ENCODE results near the gene SNX9. TPM values are rescaled to one million over a fixed set of nuclear protein-coding genes. Genes with fewer than 3 reads are reported as not detected.

SNX9 gene
- total and polyA plus RNA-seq, 5 donors from 2014 or later: 16.4 to 31.6 (median 21.0) TPM

DNA sequence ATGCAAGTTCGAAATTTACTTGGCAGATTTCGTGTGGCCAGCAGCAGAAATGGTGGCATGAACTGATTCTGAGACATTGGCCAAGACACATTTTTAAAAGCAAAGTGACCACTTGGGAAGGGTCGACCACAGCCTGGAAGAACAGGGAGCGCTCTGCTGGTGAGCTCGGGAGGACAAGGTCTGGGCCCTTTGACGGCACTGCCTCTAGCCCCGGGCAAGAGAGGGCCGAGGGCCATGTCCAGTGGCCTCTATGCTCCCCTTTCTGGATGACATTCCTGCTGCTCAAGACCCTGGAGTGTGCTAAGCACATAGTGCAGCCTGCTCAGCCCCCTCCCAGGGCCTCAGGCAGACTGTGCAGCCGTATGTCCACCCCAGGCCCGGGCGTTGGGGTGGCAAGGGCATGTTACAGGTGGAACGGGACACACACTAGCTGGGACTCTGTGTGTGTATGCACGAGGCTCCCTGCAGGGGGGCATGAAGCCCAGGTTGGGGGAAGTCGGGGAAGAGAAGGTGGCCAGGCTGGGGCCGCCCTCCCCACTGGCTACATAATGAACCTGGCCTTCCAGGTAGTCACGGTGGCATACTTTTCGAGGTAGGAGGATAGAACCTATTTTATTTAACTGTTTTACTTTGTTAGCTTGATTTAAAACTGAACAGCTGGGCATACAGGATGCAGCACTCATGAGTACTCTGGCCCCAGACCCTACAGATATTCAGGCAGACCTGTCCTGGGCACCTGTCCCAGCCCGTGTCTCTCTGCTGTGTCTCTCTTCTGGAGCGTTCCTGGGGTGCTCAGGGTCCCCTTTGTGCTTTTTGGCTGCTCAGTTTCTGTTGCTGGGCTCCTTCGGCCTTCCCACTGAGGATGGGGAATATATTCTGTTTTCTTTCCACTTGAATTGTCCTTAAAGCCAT, 165.0 kb downstream of the SNX9 start:
- ATAC-seq (ENCODE audit: low read depth in 2 of 2) (no peak), DNase-seq (no peak)
- peaks cover 0 to 2% (median 0%) of the 10 kb centered on the region in 7 donors for H3K9me3 Mint-ChIP-seq
- no peak overlapping the region for H3K27ac Mint-ChIP-seq
- no peaks in the 10 kb centered on the region for H3K9me3 ChIP-seq (ENCODE audit: control insufficient read depth in 2 of 2, low read length in 2 of 2)
- no peaks in the 10 kb centered on the region for H3K36me3 Mint-ChIP-seq
- no peaks in the 10 kb centered on the region for H3K27me3 Mint-ChIP-seq
- H3K4me3 ChIP-seq (ENCODE audit: low read depth, low read length): no peak overlapping the region
- H3K4me3 Mint-ChIP-seq: no peak overlapping the region
- no peaks in the 10 kb centered on the region for H3K36me3 ChIP-seq (ENCODE audit: control insufficient read depth, insufficient read depth, low read length)
- peaks cover 38% of the 10 kb centered on the region for H3K4me1 ChIP-seq (ENCODE audit: control insufficient read depth, insufficient read depth, low read length, poor library complexity, severe bottlenecking)
- H3K4me1 Mint-ChIP-seq: peaks cover 9 to 55% (median 32%) of the 10 kb centered on the region in 4 donors
- no peak overlapping the region for H3K27ac ChIP-seq (ENCODE audit: insufficient read depth, low read length, poor library complexity, severe bottlenecking)
- H3K27me3 ChIP-seq (ENCODE audit: control insufficient read depth, insufficient read depth, low read length): no peaks in the 10 kb centered on the region

DNA sequence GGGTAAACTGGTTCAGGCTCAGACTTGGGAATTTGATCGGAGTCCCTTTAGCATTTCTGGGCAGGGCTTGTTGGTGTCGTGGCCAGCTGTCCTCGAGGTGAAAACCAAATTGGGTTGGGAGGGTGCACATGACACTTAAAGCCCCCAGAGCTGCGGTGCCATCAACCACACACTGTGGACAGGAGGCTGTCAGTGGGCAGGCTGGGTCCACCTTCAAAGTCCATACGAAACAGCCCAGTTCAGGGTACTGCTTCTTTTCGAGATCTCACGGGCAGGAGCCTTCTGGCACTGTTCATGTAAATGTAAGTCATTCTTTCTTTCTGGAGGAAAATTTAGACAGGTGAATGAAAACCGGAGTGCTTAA, 165.6 kb downstream of the SNX9 start:
- H3K9me3 Mint-ChIP-seq: peaks cover 0 to 2% (median 0%) of the 10 kb centered on the region in 7 donors
- H3K27ac Mint-ChIP-seq: no peak overlapping the region
- H3K27me3 ChIP-seq (ENCODE audit: control insufficient read depth, insufficient read depth, low read length): no peaks in the 10 kb centered on the region
- H3K27ac ChIP-seq (ENCODE audit: insufficient read depth, low read length, poor library complexity, severe bottlenecking): no peak overlapping the region
- DNase-seq (no peak), ATAC-seq (ENCODE audit: low read depth in 2 of 2) (no peak)
- no peaks in the 10 kb centered on the region for H3K27me3 Mint-ChIP-seq
- H3K36me3 Mint-ChIP-seq: no peaks in the 10 kb centered on the region
- peaks cover 4 to 53% (median 34%) of the 10 kb centered on the region in 4 donors for H3K4me1 Mint-ChIP-seq
- no peaks in the 10 kb centered on the region for H3K36me3 ChIP-seq (ENCODE audit: control insufficient read depth, insufficient read depth, low read length)
- no peak overlapping the region for H3K4me3 ChIP-seq (ENCODE audit: low read depth, low read length)
- H3K4me3 Mint-ChIP-seq: no peak overlapping the region
- H3K9me3 ChIP-seq (ENCODE audit: control insufficient read depth in 2 of 2, low read length in 2 of 2): no peaks in the 10 kb centered on the region
- peaks cover 32% of the 10 kb centered on the region for H3K4me1 ChIP-seq (ENCODE audit: control insufficient read depth, insufficient read depth, low read length, poor library complexity, severe bottlenecking)

DNA sequence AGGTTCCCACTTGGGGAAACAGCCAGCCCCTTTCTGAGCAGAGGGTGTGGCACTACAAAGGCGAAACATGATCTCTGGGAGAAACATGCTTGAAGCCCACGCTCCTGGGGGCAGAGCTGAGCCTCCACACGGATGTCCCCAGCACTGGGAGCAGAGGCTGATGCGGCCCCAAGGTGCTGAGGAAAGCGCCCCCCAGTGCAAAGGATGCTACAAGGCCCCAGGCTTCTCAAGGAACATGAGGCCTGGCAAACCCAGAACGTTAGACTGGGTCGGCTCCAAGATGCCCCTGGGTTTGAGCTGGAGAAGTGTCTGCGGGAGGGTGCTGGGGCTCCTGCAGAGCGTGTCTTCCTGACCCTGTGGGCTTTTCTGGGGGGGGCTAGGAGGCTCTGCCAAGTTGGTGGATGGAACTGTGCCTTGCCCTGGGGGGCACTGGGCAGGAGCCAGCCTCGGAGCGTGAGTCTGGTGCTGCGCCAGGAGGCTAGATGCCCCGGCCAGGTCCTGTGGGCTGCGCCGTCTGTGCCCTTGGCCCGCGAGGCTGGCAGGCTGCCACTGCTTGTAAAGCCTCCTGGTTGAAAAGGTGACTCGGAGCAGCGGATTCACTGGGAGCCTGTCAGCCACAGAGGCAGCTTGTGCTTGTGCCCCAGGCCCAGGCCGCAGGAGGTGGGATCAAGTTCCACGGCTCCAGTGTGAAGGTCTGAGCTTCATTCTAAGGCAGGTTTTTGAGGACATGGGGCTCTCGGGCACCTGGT, 166.7 kb downstream of the SNX9 start:
- Mint-ChIP-seq H3K9me3 (peaks cover 0 to 2% (median 0%) of the 10 kb centered on the region in 7 donors), H3K27me3 (no peaks in the 10 kb centered on the region), H3K4me1 (peaks cover 4 to 47% (median 33%) of the 10 kb centered on the region in 4 donors), H3K4me3 (no peak overlapping the region), H3K27ac (peak overlapping the region; percentile 64 to 90 (median 83)), H3K36me3 (peaks cover 3% of the 10 kb centered on the region)
- Histone ChIP-seq H3K4me1 (ENCODE audit: control insufficient read depth, insufficient read depth, low read length, poor library complexity, severe bottlenecking) (peaks cover 25% of the 10 kb centered on the region), H3K9me3 (ENCODE audit: control insufficient read depth in 2 of 2, low read length in 2 of 2) (no peaks in the 10 kb centered on the region), H3K36me3 (ENCODE audit: control insufficient read depth, insufficient read depth, low read length) (no peaks in the 10 kb centered on the region), H3K4me3 (ENCODE audit: low read depth, low read length) (no peak overlapping the region), H3K27ac (ENCODE audit: insufficient read depth, low read length, poor library complexity, severe bottlenecking) (no peak overlapping the region), H3K27me3 (ENCODE audit: control insufficient read depth, insufficient read depth, low read length) (no peaks in the 10 kb centered on the region)
- no peak for DNase-seq
- ATAC-seq (ENCODE audit: low read depth in 2 of 2): no peak

DNA sequence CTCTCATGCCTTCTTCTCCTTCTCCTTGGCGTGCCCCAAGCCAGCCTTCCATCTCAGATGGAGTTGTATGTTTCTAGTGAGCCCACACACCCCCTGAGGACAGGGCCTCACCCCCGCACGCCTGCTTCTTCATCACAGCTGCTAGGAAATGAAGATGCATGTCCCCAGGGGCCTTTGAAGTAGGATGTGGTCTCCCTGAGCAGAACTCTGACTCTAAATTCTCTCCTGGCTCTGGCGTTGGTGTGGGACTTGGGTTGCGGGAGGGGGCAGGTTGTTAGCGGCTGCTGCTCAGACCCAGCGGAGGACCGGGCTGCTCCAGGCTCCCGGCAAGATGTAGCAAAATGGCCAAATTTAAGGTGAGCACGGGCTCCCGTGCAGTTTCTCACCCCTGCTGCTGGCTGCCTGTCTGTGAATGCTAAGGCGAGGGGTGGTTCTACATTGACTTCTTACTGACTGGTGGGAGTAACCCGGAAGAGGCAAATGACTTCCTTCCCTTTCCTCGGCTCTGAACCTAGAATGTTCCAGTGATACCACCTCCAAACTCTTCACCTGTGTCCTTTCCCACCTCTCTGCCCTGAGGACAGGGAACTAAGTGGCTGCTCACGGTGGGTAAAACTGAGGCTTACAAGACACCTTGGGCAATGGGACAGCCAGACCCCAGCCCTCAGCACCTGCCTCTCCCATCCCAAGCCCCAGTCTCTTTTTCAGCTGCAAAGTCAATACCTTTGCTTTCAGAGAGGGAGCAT, 167.4 kb downstream of the SNX9 start:
- Histone ChIP-seq H3K4me3 (ENCODE audit: low read depth, low read length) (no peak overlapping the region), H3K4me1 (ENCODE audit: control insufficient read depth, insufficient read depth, low read length, poor library complexity, severe bottlenecking) (peaks cover 19% of the 10 kb centered on the region), H3K9me3 (ENCODE audit: control insufficient read depth in 2 of 2, low read length in 2 of 2) (no peaks in the 10 kb centered on the region), H3K36me3 (ENCODE audit: control insufficient read depth, insufficient read depth, low read length) (no peaks in the 10 kb centered on the region), H3K27ac (ENCODE audit: insufficient read depth, low read length, poor library complexity, severe bottlenecking) (no peak overlapping the region), H3K27me3 (ENCODE audit: control insufficient read depth, insufficient read depth, low read length) (no peaks in the 10 kb centered on the region)
- Mint-ChIP-seq H3K9me3 (peaks cover 0 to 2% (median 0%) of the 10 kb centered on the region in 7 donors), H3K27ac (peak overlapping the region; percentile 64 to 90 (median 83)), H3K36me3 (peaks cover 3% of the 10 kb centered on the region), H3K27me3 (no peaks in the 10 kb centered on the region), H3K4me3 (peak overlapping the region in 2 of 4 donors; percentile 61 to 85), H3K4me1 (peaks cover 4 to 41% (median 32%) of the 10 kb centered on the region in 4 donors)
- peak in 2 of 3 donors; percentile 15 to 52 for DNase-seq
- peak; percentile 53 to 59 for ATAC-seq (ENCODE audit: low read depth in 2 of 2)

DNA sequence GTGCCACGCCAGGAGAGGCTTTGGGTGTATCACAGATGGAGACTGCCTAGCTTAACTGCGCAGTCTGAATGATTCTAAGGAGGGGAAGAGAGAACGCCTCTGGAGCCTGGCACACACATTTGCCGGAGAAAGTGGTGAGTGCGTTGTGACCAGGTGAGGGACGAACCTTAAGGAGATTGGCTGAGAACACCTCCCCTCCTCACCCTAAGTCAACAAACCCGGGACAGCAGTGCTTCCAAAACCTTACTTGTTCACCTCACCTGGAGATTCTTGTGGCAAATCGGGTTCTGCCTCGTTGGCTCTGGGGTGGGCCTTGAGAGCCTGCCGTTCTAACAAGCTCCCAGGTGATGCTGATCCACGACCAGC, 168.0 kb downstream of the SNX9 start:
- Mint-ChIP-seq H3K9me3 (peaks cover 0 to 2% (median 0%) of the 10 kb centered on the region in 7 donors), H3K4me3 (peak overlapping the region in 1 of 4 donors; percentile 39), H3K27ac (peak overlapping the region in 2 of 3 donors; percentile 83 to 90), H3K4me1 (peaks cover 4 to 43% (median 33%) of the 10 kb centered on the region in 4 donors), H3K36me3 (peaks cover 3% of the 10 kb centered on the region), H3K27me3 (no peaks in the 10 kb centered on the region)
- no peaks in the 10 kb centered on the region for H3K9me3 ChIP-seq (ENCODE audit: control insufficient read depth in 2 of 2, low read length in 2 of 2)
- no peaks in the 10 kb centered on the region for H3K36me3 ChIP-seq (ENCODE audit: control insufficient read depth, insufficient read depth, low read length)
- no peak overlapping the region for H3K27ac ChIP-seq (ENCODE audit: insufficient read depth, low read length, poor library complexity, severe bottlenecking)
- ATAC-seq (ENCODE audit: low read depth in 2 of 2) (no peak), DNase-seq (no peak)
- no peak overlapping the region for H3K4me3 ChIP-seq (ENCODE audit: low read depth, low read length)
- peaks cover 13% of the 10 kb centered on the region for H3K4me1 ChIP-seq (ENCODE audit: control insufficient read depth, insufficient read depth, low read length, poor library complexity, severe bottlenecking)
- H3K27me3 ChIP-seq (ENCODE audit: control insufficient read depth, insufficient read depth, low read length): no peaks in the 10 kb centered on the region

DNA sequence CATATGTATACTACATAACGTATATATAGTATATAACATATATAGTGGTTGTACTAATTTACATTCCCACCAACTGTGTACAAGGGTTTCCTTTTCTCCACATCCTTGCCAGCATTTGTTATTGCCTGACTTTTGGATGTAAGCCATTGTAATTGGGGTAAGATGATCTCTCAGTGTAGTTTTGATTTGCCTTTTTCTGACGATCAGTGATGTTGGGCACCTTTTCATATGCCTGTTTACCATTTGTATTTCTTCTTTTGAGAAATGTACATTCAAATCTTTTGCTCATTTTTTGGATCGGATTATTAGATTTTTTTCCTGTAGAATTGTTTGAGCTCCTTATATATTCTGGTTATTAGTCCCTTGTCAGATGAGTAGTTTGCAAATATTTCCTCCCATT, 170.0 kb downstream of the SNX9 start:
- no peak overlapping the region for H3K27ac Mint-ChIP-seq

DNA sequence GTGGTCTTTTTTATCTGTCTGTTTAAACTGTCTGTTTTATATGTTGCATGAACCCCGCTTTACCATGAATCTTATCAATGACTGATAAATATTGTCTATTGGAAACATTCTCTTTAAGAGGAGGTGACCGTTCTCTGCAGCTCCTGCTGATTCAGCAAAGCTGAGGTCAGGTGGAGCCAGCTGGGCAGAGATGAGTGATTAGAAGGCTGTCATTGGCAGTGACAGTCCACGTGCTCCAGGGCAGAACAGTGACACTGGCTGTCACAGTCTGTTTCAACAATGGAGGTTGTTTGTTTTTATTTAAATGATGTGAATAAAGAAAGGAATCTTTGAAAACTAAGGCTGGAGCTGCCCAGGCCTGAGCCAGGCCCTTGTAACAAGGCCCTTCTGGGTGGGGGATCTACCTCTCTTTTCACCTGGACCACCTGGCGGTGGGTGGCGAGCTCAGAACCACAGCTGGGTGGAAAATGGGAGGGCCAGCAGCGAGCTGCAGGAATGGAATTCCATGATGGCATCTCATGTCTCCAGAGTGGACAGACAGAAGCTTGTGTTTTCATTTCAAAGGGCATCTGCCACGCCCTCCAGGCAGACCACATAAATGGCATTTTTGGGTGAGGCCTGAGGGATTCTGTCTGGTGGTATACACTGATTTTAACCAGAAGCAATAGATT, 171.2 kb downstream of the SNX9 start:
- Mint-ChIP-seq H3K4me1 (peaks cover 4 to 40% (median 33%) of the 10 kb centered on the region in 4 donors), H3K36me3 (peaks cover 7% of the 10 kb centered on the region), H3K4me3 (no peak overlapping the region), H3K27ac (peak overlapping the region in 1 of 3 donors; percentile 49), H3K9me3 (peaks cover 0 to 2% (median 0%) of the 10 kb centered on the region in 7 donors), H3K27me3 (no peaks in the 10 kb centered on the region)
- DNase-seq: no peak
- no peak overlapping the region for H3K4me3 ChIP-seq (ENCODE audit: low read depth, low read length)
- no peak for ATAC-seq (ENCODE audit: low read depth in 2 of 2)
- H3K27ac ChIP-seq (ENCODE audit: insufficient read depth, low read length, poor library complexity, severe bottlenecking): no peak overlapping the region
- H3K27me3 ChIP-seq (ENCODE audit: control insufficient read depth, insufficient read depth, low read length): no peaks in the 10 kb centered on the region
- H3K36me3 ChIP-seq (ENCODE audit: control insufficient read depth, insufficient read depth, low read length): no peaks in the 10 kb centered on the region
- peaks cover 13% of the 10 kb centered on the region for H3K4me1 ChIP-seq (ENCODE audit: control insufficient read depth, insufficient read depth, low read length, poor library complexity, severe bottlenecking)
- H3K9me3 ChIP-seq (ENCODE audit: control insufficient read depth in 2 of 2, low read length in 2 of 2): no peaks in the 10 kb centered on the region

More for the DNA sequence above, 170.0 kb downstream of the SNX9 start:
- H3K4me1 Mint-ChIP-seq: peaks cover 4 to 45% (median 34%) of the 10 kb centered on the region in 4 donors
- H3K4me3 Mint-ChIP-seq: peak overlapping the region in 1 of 4 donors; percentile 43
- H3K9me3 ChIP-seq (ENCODE audit: control insufficient read depth in 2 of 2, low read length in 2 of 2): no peaks in the 10 kb centered on the region
- H3K36me3 ChIP-seq (ENCODE audit: control insufficient read depth, insufficient read depth, low read length): no peaks in the 10 kb centered on the region
- ATAC-seq (ENCODE audit: low read depth in 2 of 2) (no peak), DNase-seq (no peak)
- H3K4me3 ChIP-seq (ENCODE audit: low read depth, low read length): no peak overlapping the region
- peaks cover 13% of the 10 kb centered on the region for H3K4me1 ChIP-seq (ENCODE audit: control insufficient read depth, insufficient read depth, low read length, poor library complexity, severe bottlenecking)
- H3K27ac ChIP-seq (ENCODE audit: insufficient read depth, low read length, poor library complexity, severe bottlenecking): no peak overlapping the region
- H3K27me3 Mint-ChIP-seq: no peaks in the 10 kb centered on the region
- no peaks in the 10 kb centered on the region for H3K27me3 ChIP-seq (ENCODE audit: control insufficient read depth, insufficient read depth, low read length)
- H3K9me3 Mint-ChIP-seq: peaks cover 0 to 2% (median 0%) of the 10 kb centered on the region in 7 donors
- H3K36me3 Mint-ChIP-seq: peaks cover 3% of the 10 kb centered on the region

All from CD4-positive, CD25-positive, alpha-beta regulatory T cell (primary cell).